ENCODE results near the gene GRM4.

Gene GRM4

DNA sequence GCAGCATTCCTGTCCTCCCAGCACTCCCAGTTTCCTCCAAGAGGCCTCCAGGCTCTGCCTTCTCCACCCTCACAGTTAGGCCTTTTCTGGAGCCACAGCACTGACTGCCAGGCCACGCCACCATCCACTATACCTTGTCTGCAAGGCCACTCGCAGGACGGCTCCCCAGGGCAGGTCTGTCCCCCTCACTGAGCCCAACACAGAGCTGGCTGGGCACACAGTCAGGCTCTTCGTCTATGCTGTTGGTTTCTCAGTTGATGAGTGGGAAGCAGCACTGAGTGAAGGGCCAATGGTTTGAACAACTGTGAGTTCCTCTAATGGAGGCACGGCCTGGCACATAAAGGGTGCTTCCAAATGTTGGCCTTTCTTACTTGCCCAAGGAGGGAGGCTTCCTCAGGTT lies 95.2 kb downstream of the GRM4 start:
- no peaks in the 10 kb centered on the region for H3K9me3 ChIP-seq (replicated peaks; ENCODE audit: insufficient read depth, low read length)
- no peak overlapping the region for H3K27ac ChIP-seq (ENCODE audit: low read length)
- no peak for DNase-seq
- no peaks in the 10 kb centered on the region for H3K36me3 ChIP-seq (replicated peaks; ENCODE audit: insufficient read depth, low read length)
- H3K79me2 ChIP-seq (ENCODE audit: low read length): no peaks in the 10 kb centered on the region
- no peaks in the 10 kb centered on the region for H3F3A ChIP-seq (ENCODE audit: insufficient read depth, low read length)
- H2AFZ ChIP-seq (ENCODE audit: low read length): no peak overlapping the region
- H4K20me1 ChIP-seq (ENCODE audit: insufficient read depth, low read length): no peaks in the 10 kb centered on the region
- H3K4me3 ChIP-seq (ENCODE audit: low read length): no peak overlapping the region
- no peak for TF ChIP-seq EZH2 (optimal IDR thresholded peaks at IDR 0.05; ENCODE audit: low read depth, low read length)
- TF ChIP-seq, protein P1, sequence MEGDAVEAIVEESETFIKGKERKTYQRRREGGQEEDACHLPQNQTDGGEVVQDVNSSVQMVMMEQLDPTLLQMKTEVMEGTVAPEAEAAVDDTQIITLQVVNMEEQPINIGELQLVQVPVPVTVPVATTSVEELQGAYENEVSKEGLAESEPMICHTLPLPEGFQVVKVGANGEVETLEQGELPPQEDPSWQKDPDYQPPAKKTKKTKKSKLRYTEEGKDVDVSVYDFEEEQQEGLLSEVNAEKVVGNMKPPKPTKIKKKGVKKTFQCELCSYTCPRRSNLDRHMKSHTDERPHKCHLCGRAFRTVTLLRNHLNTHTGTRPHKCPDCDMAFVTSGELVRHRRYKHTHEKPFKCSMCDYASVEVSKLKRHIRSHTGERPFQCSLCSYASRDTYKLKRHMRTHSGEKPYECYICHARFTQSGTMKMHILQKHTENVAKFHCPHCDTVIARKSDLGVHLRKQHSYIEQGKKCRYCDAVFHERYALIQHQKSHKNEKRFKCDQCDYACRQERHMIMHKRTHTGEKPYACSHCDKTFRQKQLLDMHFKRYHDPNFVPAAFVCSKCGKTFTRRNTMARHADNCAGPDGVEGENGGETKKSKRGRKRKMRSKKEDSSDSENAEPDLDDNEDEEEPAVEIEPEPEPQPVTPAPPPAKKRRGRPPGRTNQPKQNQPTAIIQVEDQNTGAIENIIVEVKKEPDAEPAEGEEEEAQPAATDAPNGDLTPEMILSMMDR (IDR thresholded peaks at IDR 0.05; ENCODE audit: low read length): no peak
- no peak for TF ChIP-seq EZH2phosphoT487 (IDR thresholded peaks at IDR 0.05; ENCODE audit: low read length)
- H3K4me2 ChIP-seq (ENCODE audit: low read depth, low read length): no peak overlapping the region
- H3K4me1 ChIP-seq (ENCODE audit: low read length): 0 out of 2 replicates have a peak, but pooled peaks cover 2% of the 10 kb centered on the region
- no peak overlapping the region for H3K9ac ChIP-seq (ENCODE audit: low read length)
- no peaks in the 10 kb centered on the region for H3K9me2 ChIP-seq (replicated peaks; ENCODE audit: insufficient read depth, low read length)
- peaks cover 79% of the 10 kb centered on the region for H3K27me3 ChIP-seq (replicated peaks; ENCODE audit: insufficient read depth, low read length)

DNA sequence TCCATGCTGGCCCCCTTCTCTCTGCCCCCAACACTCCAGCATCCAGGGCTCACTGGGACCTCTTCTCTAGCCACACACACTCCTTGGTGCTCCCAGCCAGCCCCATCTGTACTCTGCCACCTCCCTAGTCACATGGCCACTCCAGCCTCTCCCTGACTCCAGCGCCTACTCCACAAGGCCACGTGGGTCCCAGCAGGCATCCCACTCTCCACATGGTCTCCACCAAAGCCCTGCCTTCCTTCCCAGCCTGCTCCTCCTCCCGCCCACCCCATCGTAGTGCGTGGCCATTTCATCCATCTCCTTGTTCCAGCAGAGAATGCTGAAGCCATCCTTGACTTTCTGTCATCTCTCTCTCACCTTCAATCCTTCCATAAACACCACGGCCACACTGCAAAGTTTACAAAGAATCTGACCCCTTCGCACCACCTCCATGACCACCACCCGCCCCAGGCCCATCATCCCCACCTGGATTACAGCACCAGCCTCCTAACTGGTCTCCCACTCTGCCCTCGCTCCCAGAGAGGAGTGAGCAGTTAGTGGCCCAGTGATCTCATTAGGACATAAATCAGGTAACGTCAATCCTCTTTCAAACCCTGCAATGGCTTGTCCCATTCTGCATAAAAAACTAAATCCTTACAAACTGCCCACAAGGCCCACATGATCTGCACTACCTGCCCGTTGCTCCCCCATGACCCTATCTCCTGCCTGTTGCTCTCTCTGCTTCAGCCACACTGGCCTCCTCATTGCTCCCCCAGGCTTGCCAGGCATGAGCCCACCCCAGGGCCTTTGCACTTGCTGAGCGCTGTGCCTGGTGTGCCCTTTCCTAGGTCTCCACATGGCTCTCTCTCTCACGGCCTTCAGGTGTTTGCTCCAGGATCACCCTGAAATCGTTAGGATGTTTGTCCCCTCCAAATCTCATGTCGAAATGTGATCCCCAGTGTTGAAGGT lies 96.2 kb downstream of the GRM4 start:
- no peak overlapping the region for H3K9ac ChIP-seq (ENCODE audit: low read length)
- no peak overlapping the region for H3K4me2 ChIP-seq (ENCODE audit: low read depth, low read length)
- H3K27me3 ChIP-seq (replicated peaks; ENCODE audit: insufficient read depth, low read length): peaks cover 84% of the 10 kb centered on the region
- H3F3A ChIP-seq (ENCODE audit: insufficient read depth, low read length): no peaks in the 10 kb centered on the region
- no peak overlapping the region for H3K27ac ChIP-seq (ENCODE audit: low read length)
- H3K4me1 ChIP-seq (ENCODE audit: low read length): no peaks in the 10 kb centered on the region
- H3K36me3 ChIP-seq (replicated peaks; ENCODE audit: insufficient read depth, low read length): no peaks in the 10 kb centered on the region
- H2AFZ ChIP-seq (ENCODE audit: low read length): no peak overlapping the region
- H3K9me3 ChIP-seq (replicated peaks; ENCODE audit: insufficient read depth, low read length): no peaks in the 10 kb centered on the region
- TF ChIP-seq, protein P1 (IDR thresholded peaks at IDR 0.05; ENCODE audit: low read length): no peak
- TF ChIP-seq EZH2phosphoT487 (IDR thresholded peaks at IDR 0.05; ENCODE audit: low read length): no peak
- TF ChIP-seq EZH2 (optimal IDR thresholded peaks at IDR 0.05; ENCODE audit: low read depth, low read length): no peak
- H4K20me1 ChIP-seq (ENCODE audit: insufficient read depth, low read length): no peaks in the 10 kb centered on the region
- no peak for DNase-seq
- no peak overlapping the region for H3K4me3 ChIP-seq (ENCODE audit: low read length)
- no peaks in the 10 kb centered on the region for H3K79me2 ChIP-seq (ENCODE audit: low read length)
- no peaks in the 10 kb centered on the region for H3K9me2 ChIP-seq (replicated peaks; ENCODE audit: insufficient read depth, low read length)

DNA sequence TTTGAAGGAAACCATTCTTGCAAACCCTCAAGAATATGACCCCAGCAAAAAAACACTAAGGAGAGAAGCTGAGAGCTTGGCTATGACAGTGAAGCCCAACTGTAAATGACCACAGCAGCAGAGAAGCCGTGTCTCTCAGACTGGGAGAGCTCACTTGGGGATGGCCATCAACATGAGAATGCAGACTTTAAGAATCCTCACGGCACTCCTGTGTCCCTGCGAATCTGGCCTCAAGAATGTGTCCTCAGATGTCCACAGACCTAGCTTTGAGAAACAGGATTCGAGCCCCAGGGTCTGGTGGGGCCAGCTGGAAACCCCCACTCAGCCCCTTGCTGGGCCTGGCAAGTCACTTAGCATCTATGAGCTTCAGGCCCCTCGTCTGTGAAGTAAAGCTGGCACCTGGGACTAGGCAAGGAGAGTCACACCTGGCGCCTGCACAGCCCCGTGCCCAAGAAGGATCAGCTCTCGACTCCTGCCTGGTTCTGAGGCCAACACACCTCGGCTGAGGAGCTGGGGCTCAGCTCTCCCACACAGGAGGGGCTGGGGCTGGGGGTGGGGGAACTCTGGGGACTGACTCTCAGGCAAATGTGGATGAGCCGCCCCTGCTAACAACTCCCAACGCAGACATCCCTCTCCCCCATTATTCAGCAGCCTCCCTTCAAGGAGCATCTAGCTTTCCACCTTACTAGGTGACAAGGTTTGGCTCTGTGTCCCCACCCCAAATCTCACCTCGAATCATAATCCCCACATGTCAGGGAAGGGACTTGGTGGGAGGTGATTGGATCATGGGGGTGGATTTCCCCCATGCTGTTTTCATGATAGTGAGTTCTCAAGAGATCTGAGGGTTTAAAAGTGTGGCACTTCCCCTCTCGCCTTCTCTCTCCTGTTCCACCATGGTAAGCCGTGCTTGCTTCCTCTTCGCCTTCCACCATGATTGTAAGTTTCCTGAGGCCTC lies 97.7 kb downstream of the GRM4 start:
- Histone ChIP-seq H3K9me3 (replicated peaks; ENCODE audit: insufficient read depth, low read length) (no peaks in the 10 kb centered on the region), H3F3A (ENCODE audit: insufficient read depth, low read length) (no peaks in the 10 kb centered on the region), H3K27me3 (replicated peaks; ENCODE audit: insufficient read depth, low read length) (peaks cover 78% of the 10 kb centered on the region), H3K27ac (ENCODE audit: low read length) (no peak overlapping the region), H3K4me3 (ENCODE audit: low read length) (no peak overlapping the region), H4K20me1 (ENCODE audit: insufficient read depth, low read length) (no peaks in the 10 kb centered on the region), H3K36me3 (replicated peaks; ENCODE audit: insufficient read depth, low read length) (no peaks in the 10 kb centered on the region), H2AFZ (ENCODE audit: low read length) (no peak overlapping the region), H3K9me2 (replicated peaks; ENCODE audit: insufficient read depth, low read length) (no peaks in the 10 kb centered on the region), H3K4me1 (ENCODE audit: low read length) (no peaks in the 10 kb centered on the region), H3K79me2 (ENCODE audit: low read length) (no peaks in the 10 kb centered on the region), H3K9ac (ENCODE audit: low read length) (no peak overlapping the region), H3K4me2 (ENCODE audit: low read depth, low read length) (no peak overlapping the region)
- TF ChIP-seq, protein P1 (IDR thresholded peaks at IDR 0.05; ENCODE audit: low read length): no peak
- TF ChIP-seq EZH2 (optimal IDR thresholded peaks at IDR 0.05; ENCODE audit: low read depth, low read length): no peak
- TF ChIP-seq EZH2phosphoT487 (IDR thresholded peaks at IDR 0.05; ENCODE audit: low read length): no peak
- DNase-seq: no peak
